ENCODE results near the gene DYNLT2B. TPM values are rescaled to one million over a fixed set of nuclear protein-coding genes. Genes with fewer than 3 reads are reported as not detected.
"Not testable (repeated sequence)": the region's sequence is repeated elsewhere in the genome, so short reads cannot be mapped to it uniquely, and the experiment has no call there.

DYNLT2B gene
- total RNA-seq, 1 experiment from 2014 or later: 22.3 TPM

DNA sequence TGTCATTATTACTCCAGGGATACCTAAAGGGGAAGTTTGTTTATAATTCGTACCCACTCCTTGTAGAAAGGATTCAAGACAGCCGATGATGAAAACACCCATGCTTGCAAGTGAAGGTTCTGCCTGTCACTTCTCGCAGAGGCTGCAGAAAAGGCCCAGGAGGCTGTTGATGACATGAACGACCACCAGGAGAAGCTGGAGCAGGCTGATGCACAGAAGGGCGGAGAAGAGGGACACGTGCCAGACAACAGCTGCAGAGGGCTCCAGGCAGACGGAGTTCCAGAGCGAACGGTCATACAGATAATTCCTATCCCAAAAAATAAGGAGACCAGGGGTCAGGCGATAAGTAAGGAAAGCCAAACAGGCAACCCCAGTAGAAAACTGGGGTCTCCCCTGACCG, 5.7 kb upstream of the DYNLT2B start:
- no peak overlapping the region for H3K27ac Mint-ChIP-seq (ENCODE audit: low read depth, unreplicated experiment)
- CTCF ChIA-PET: no interaction called here

DNA sequence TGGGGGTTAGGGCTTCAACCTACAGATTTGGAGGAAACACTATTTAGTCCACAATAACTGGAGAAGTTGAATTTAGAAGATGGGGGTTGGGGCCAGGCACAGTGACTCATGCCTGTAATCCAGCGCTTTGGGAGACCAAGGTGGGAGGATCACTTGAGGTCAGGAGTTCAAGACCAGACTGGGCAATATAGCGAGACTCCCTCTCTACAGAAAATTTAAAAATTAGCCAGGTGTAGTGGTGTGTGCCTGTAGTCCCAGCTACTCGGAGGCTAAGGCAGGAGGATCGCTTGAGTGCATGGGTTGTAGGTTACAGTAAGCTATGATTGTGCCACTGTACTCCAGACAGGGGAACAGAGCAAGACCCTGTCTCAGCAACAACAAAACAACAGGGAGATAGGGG, 5.0 kb upstream of the DYNLT2B start:
- Mint-ChIP-seq H3K36me3 (ENCODE audit: insufficient read depth, unreplicated experiment) (peaks cover 17% of the 10 kb centered on the region), H3K9me3 (ENCODE audit: unreplicated experiment) (no peaks in the 10 kb centered on the region), H3K27ac (ENCODE audit: low read depth, unreplicated experiment) (no peak overlapping the region), H3K4me3 (ENCODE audit: unreplicated experiment) (no peak overlapping the region), H3K27me3 (ENCODE audit: insufficient read depth, unreplicated experiment) (no peaks in the 10 kb centered on the region), H3K4me1 (ENCODE audit: insufficient read depth, unreplicated experiment) (no peaks in the 10 kb centered on the region)
- ChIA-PET CTCF (interaction anchor here (0.6 kb wide), 1 partner anchor 230 kb away, joined by 5 read pairs; no protein-coding TSS in a partner anchor), POLR2A (interaction anchor here (2.3 kb wide), 1 partner anchor 15 kb away, joined by 6 read pairs; the partner anchor contains the start of gene TM4SF19)
- TF ChIP-seq, protein P1, sequence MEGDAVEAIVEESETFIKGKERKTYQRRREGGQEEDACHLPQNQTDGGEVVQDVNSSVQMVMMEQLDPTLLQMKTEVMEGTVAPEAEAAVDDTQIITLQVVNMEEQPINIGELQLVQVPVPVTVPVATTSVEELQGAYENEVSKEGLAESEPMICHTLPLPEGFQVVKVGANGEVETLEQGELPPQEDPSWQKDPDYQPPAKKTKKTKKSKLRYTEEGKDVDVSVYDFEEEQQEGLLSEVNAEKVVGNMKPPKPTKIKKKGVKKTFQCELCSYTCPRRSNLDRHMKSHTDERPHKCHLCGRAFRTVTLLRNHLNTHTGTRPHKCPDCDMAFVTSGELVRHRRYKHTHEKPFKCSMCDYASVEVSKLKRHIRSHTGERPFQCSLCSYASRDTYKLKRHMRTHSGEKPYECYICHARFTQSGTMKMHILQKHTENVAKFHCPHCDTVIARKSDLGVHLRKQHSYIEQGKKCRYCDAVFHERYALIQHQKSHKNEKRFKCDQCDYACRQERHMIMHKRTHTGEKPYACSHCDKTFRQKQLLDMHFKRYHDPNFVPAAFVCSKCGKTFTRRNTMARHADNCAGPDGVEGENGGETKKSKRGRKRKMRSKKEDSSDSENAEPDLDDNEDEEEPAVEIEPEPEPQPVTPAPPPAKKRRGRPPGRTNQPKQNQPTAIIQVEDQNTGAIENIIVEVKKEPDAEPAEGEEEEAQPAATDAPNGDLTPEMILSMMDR (IDR thresholded peaks at IDR 0.05; ENCODE audit: unreplicated experiment): no peak
- no peak for DNase-seq (ENCODE audit: unreplicated experiment)
- intact Hi-C loops (cut with micrococcal nuclease): no loop called here
- BruUV-seq (replicated peaks): no TSS peak

More for the DNA sequence above, 5.7 kb upstream of the DYNLT2B start:
- TF ChIP-seq, protein P1 (IDR thresholded peaks at IDR 0.05; ENCODE audit: unreplicated experiment): no peak
- POLR2A ChIA-PET: interaction anchor here (2.3 kb wide), 1 partner anchor 15 kb away, joined by 6 read pairs; the partner anchor contains the start of gene TM4SF19
- no TSS peak for BruUV-seq (replicated peaks)
- intact Hi-C loops (cut with micrococcal nuclease): no loop called here
- Mint-ChIP-seq H3K27me3 (ENCODE audit: insufficient read depth, unreplicated experiment) (no peaks in the 10 kb centered on the region), H3K4me3 (ENCODE audit: unreplicated experiment) (no peak overlapping the region), H3K4me1 (ENCODE audit: insufficient read depth, unreplicated experiment) (no peaks in the 10 kb centered on the region), H3K9me3 (ENCODE audit: unreplicated experiment) (no peaks in the 10 kb centered on the region), H3K36me3 (ENCODE audit: insufficient read depth, unreplicated experiment) (peaks cover 17% of the 10 kb centered on the region)
- no peak for DNase-seq (ENCODE audit: unreplicated experiment)

DNA sequence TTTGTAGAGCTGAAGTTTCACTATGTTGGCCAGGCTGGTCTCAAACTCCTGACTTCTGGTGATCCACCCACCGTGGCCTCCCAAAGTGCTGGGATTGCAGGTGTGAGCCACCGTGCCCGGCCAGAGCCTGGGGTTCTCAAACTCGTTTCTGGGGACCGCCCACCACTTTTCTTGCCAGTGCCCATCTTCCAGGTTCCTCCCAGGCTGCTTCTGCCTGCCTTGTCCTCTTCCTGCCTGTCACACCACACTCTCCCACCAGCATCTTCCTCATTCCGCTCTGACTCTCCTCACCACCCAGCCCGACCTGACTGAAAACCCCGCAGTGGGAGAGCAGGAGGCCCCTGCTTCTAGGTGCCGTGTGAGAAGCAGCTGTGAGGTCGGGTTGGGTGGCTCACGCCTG, 3.1 kb upstream of the DYNLT2B start:
- Mint-ChIP-seq H3K36me3 (ENCODE audit: insufficient read depth, unreplicated experiment) (peaks cover 17% of the 10 kb centered on the region), H3K27me3 (ENCODE audit: insufficient read depth, unreplicated experiment) (no peaks in the 10 kb centered on the region), H3K9me3 (ENCODE audit: unreplicated experiment) (no peaks in the 10 kb centered on the region), H3K4me1 (ENCODE audit: insufficient read depth, unreplicated experiment) (no peaks in the 10 kb centered on the region), H3K4me3 (ENCODE audit: unreplicated experiment) (peak overlapping the region; percentile 22), H3K27ac (ENCODE audit: low read depth, unreplicated experiment) (no peak overlapping the region)
- intact Hi-C loops (cut with micrococcal nuclease): no loop called here
- no peak for DNase-seq (ENCODE audit: unreplicated experiment)
- BruUV-seq (replicated peaks): no TSS peak
- ChIA-PET POLR2A (interaction anchor here (1.4 to 4.5 kb wide), 3 partner anchors 17 to 32 kb away, joined by 3 to 72 read pairs (median 6); partner anchors contain the start of gene TM4SF19), CTCF (no interaction called here)
- TF ChIP-seq, protein P1 (IDR thresholded peaks at IDR 0.05; ENCODE audit: unreplicated experiment): no peak

DNA sequence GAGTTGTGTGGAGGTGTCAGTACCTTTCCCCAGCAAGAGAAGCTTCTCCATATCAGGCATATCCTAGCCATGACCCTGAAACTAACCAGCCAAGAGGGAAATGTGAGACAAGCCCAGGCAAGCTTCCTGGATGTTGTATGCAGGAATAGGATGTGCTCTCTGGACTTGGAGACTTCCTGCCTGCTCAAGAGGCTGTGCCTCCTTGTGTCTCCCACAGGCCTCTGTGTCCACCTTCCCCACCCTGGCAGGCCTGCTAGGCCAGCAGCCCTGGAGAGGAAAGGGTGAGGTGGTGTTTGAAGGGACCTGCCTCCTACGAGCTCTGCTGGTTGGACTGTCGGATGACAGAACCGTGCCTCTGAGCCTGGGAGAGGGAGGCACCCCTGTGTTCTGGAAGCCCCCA, 2.1 kb upstream of the DYNLT2B start:
- CTCF ChIA-PET: interaction anchor here (0.7 to 1.2 kb wide), 3 partner anchors 12 to 230 kb away, joined by 3 read pairs; no protein-coding TSS in a partner anchor
- Mint-ChIP-seq H3K4me1 (ENCODE audit: insufficient read depth, unreplicated experiment) (no peaks in the 10 kb centered on the region), H3K9me3 (ENCODE audit: unreplicated experiment) (no peaks in the 10 kb centered on the region), H3K27ac (ENCODE audit: low read depth, unreplicated experiment) (peak overlapping the region; percentile 85), H3K27me3 (ENCODE audit: insufficient read depth, unreplicated experiment) (no peaks in the 10 kb centered on the region), H3K36me3 (ENCODE audit: insufficient read depth, unreplicated experiment) (peaks cover 8% of the 10 kb centered on the region), H3K4me3 (ENCODE audit: unreplicated experiment) (peak overlapping the region; percentile 10)
- intact Hi-C loops (cut with micrococcal nuclease): no loop called here
- TF ChIP-seq, protein P1 (IDR thresholded peaks at IDR 0.05; ENCODE audit: unreplicated experiment): no peak
- no TSS peak for BruUV-seq (replicated peaks)
- peak; percentile 77 for DNase-seq (ENCODE audit: unreplicated experiment)
- POLR2A ChIA-PET: interaction anchor here (0.6 to 4.5 kb wide), 7 partner anchors 8 to 266 kb away, joined by 3 to 72 read pairs (median 3); partner anchors contain the start of genes PCYT1A and TM4SF19

DNA sequence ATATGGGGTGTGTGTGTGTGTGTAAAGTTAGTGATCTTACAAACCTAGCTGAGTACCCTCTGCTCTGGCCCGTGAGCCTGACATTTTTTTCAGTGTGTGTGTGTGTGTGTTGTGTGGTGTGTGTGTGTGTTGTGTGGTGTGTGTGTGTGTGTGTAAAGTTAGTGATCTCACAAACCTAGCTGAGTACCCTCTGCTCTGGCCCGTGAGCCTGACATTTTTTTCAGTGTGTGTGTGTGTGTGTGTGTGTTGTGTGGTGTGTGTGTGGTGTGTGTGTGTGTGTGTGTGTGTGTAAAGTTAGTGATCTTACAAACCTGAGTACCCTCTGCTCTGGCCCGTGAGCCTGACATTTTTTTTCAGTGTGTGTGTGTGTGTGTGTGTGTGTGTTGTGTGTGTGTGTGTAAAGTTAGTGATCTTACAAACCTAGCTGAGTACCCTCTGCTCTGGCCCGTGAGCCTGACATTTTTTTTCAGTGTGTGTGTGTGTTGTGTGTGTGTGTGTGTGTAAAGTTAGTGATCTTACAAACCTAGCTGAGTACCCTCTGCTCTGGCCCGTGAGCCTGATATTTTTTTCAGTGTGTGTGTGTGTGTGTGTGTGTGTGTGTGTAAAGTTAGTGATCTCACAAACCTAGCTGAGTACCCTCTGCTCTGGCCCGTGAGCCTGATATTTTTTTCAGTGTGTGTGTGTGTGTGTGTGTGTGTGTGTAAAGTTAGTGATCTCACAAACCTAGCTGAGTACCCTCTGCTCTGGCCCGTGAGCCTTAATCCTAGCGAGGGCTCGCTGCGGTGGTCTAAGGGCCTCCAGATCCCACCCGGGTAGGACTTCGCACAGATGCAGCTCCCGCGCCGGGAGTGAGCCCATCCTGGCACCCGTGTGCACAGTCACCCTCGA, 997 bp downstream of the DYNLT2B start:
- intact Hi-C loops (cut with micrococcal nuclease): loop anchor here (5.0 kb wide), 1 partner anchor 185 kb away; the partner anchor contains the start of gene RNF168
- BruUV-seq (replicated peaks); H3K9me3 Mint-ChIP-seq (ENCODE audit: unreplicated experiment); H3K27me3 Mint-ChIP-seq (ENCODE audit: insufficient read depth, unreplicated experiment); DNase-seq (ENCODE audit: unreplicated experiment); H3K4me1 Mint-ChIP-seq (ENCODE audit: insufficient read depth, unreplicated experiment): not testable (repeated sequence)
- ChIA-PET CTCF (interaction anchor here (0.6 to 0.9 kb wide), 2 partner anchors 10 to 51 kb away, joined by 3 read pairs; no protein-coding TSS in a partner anchor), POLR2A (interaction anchor here (0.6 to 4.5 kb wide), 18 partner anchors 8 to 405 kb away, joined by 3 to 72 read pairs (median 4); partner anchors contain the start of genes FBXO45, RNF168, TM4SF19 and UBXN7)
- Mint-ChIP-seq H3K36me3 (ENCODE audit: insufficient read depth, unreplicated experiment) (peaks cover 11% of the 10 kb centered on the region), H3K27ac (ENCODE audit: low read depth, unreplicated experiment) (peak overlapping the region; percentile 95), H3K4me3 (ENCODE audit: unreplicated experiment) (peak overlapping the region; percentile 94)

Measured in MCF 10A (cell line).